Colon (tissue), 2 donors: ENCODE data around the gene PLPP1.

ENCODE experiments used
- FAIRE-seq: peaks from 2 replicates; lab custom pipeline; 2012; peaks lifted over from hg19 to GRCh38; lab: Jason Lieb, UNC
- donor health status: control.
- donor health status: control.

PLPP1 gene

DNA sequence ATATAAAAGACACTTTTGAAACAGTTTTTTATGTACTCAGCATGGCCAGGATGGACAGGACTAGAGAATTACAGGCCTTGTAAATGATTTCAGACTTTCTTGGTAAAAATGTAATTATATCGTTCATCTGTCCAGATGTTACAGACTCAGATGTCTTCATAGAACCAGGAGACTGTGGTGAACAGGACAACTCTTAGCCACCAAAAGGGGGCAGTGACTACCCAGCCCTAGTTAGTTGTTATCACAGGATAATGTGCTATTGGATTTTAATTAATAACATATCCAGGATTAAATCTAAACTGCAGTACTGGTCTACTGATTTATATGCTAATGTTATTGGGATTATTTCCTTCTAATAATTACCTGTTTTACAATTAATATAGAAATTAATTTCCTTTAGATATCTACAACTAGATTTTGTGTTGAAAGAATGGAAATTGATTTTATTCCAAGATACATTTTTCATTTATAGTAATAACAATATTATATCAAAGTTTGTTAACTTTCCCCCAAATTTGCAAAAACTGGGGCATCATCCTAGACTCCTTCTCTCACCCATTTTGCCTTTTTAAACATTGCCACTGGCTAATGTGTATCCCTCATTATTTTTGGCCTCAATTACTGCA, 127.6 kb downstream of the PLPP1 start:
- no peak for FAIRE-seq

DNA sequence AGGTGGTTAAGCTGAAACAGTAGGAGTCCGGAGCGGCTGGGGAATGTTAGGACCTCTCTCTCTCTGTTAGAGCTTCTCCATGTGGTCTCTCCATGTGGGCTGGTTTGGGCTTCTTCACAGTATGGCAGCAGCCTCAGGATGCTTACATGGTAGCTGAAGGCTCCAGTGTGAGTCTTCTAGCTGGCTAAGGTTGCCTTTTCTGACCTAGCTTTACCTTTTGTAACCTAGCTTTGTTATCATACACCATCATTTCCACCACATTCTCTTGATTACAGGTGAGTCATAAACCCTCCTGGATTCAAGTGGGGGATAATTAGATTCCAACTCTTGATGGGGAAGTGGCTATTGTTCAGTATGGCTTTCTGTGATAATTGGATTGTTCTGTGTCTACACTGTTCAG, 128.5 kb downstream of the PLPP1 start:
- no peak for FAIRE-seq

GRCh38 chr5:55402199-55402598, 132.6 kb downstream of the PLPP1 start:
- no peak for FAIRE-seq

DNA sequence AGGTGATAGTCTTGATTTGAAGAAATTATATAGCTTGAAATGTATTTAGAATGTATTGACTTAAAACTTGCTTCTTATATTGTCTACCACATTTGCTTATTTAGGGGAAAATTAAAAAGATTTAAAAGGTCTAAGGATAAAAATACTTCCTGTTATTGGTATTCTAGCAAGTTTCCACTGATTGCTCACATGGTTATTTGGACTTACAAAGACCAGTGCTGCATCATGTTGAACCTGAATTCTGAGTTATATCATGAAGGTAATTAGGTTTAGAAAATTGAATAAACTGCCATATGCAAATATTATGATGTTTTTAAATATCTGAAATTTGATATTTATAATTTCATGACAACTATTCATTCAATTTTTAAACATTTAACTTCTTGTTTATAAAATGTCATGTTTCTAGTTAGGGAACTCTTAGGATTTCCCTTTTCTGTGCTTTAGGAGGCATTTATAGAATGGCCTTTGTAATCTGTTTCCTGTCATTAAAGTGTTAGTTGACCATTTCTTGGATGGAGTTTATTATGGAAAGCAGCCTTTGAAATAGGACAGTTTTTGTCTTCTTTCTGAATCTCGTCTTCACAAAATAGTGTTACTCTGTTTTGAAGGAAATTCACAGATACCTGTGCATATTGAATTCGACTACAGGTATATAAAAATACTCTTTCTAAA, 141.1 kb downstream of the PLPP1 start:
- no peak for FAIRE-seq

DNA sequence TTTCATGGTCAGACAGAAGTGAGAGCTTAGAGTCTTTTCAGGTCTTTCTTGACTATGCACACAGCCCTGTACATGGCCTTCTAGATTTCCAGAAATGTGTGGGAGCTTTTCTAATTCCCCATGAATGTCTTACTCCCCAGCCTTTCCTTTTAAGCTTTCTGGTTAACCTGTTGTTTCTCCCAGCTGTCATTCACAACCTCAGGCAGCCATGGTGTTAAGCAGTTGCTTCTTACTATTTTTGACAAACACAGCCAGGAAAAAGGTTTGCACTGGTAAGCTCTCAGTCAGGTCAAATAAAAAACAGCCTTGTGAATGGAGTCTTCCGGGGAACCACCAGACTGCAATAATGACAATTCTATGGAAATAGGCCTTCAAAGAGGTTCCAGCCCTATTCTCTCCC, 142.1 kb downstream of the PLPP1 start:
- FAIRE-seq, result no peak

DNA sequence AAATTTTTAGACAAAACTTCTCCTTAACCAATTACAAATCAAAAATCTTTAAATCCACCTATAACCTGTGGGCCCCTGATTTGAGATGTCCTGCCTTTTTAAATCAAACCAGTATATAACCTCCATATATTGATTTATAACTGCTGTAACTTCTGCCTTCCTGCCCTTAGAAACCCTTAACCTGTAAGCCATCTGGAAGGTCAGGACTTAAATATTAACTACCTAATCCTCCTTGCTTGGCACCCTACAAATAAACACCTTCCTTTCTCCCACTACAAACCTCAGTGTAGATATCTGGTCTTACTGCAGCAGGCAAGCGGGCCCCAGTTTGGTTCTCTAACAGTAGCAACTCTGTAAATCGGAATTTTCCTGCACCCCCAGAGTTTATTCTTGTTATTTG, 143.1 kb downstream of the PLPP1 start:
- no peak for FAIRE-seq

DNA sequence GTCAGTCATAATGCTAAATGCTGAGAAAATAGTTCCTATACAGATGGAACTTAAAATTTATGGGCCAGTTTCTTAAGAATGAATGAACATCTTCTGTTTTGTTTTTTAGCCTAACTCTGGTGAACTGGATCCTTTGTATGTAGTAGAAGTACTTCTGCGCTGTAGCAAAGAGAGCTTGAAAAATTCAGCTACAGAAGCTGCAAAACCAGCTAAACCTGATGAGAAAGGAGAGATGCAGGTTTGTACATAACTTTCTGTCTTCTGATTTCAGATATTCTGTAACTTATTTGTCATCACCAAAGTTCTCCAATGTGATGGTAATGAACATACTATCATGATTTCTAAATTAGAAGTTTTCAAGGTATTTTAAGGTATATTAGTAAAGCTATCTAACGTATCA, 146.9 kb downstream of the PLPP1 start:
- FAIRE-seq, result no peak

- FAIRE-seq, result peak; percentile 28
Measured at GRCh38 chr5:55386356-55386755, 148.4 kb downstream of the PLPP1 start.

DNA sequence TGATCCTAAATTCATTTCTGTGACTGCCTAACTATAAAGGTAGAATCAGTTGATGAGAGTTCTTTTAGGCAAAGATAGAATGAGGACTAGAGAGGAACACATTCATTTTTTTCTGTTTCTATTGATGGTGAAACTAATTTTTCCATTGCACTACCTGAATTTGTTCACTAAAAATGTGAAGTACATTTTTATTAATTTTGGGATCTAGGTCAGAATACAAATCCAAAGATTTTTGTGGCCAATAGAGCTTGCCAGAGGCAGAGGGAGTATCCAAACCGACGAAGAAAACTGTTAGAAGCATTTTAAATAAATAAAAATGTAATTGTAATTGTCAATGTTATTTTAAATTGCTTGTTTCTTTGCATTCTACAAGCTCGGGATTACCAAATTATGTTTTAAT, 148.9 kb downstream of the PLPP1 start:
- no peak for FAIRE-seq

DNA sequence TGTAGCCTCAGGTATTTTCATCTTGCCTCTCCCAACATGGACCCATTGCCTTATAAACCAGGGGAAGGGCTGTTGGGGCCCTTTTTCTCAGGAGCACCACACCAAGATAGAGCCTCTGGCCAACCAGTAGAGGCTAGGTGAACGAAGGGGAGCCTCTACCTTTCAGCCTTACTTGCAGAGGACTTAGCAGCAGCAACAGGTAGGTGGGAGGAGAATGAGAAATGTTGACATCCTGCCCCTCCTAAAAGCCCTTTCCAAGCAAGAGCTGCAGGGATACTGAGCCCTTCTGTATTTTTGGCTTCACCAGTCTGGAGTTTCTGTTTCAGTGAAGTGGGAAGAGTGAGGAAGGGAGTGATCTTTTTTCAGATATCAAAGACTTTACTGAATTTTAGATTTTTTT, 149.5 kb downstream of the PLPP1 start:
- FAIRE-seq, result no peak

DNA sequence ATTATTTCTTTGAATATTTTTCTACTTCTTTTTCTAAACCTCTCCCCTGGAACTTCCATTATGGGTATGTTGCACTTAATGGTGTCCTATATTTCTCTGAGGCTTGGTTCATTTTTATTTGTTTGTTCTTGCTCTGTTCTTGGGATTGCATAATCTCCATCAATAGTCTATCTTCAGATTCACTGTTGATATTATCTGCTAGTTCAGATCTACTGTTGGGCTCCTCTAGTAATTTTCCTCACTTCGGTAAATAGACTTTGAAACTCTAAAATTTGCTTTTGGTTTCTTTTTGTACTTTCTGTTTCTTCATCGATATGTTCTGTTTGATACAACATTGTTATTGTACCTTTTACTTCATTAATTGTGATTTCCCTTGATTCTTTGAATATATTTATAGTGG, 150.7 kb downstream of the PLPP1 start:
- peak; percentile 84 for FAIRE-seq

DNA sequence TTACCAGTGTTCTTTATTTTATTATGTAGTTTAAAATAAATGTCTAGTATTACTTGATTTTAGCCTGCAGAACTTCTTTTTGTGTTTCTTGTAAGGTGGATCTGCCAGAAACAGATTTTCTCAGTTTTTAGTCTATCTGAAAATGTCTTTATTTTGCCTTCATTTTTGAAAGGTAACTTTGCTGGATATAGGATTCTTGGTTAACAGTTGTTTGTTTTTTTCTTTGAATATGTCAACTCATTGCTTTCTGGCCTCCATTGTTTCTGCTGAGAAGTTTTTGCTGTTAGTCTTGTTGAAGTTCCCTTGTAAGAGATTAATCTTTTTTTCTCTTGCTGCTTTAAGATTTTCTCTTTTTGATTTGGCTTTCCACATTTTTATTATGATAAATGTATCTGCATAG, 151.5 kb downstream of the PLPP1 start:
- FAIRE-seq, result no peak

- FAIRE-seq, result no peak
Measured at GRCh38 chr5:55377810-55378209, 157.0 kb downstream of the PLPP1 start.
